HEK293 (cell line): ENCODE results near the gene RNF144A.

Experiments used
- CTCF ChIP-seq: fragments of 450-650 bp; formaldehyde crosslinking; IDR thresholded peaks from 2 replicates; pipeline ENCODE4 v1.5.1; 2016; ENCODE audit warnings: missing biosample characterization, missing genetic modification characterization
- EGR2 ChIP-seq: fragments of 450-650 bp; formaldehyde crosslinking; IDR thresholded peaks from 2 replicates; pipeline ENCODE4 v1.5.1; 2016; ENCODE audit warnings: low read depth, missing biosample characterization, missing genetic modification characterization
- ZBTB1 ChIP-seq: fragments of 450-650 bp; formaldehyde crosslinking; IDR thresholded peaks from 2 replicates; pipeline ENCODE4 v1.5.1; 2016; ENCODE audit warnings: missing biosample characterization, missing genetic modification characterization
- ZNF112 ChIP-seq: fragments of 450-650 bp; formaldehyde crosslinking; IDR thresholded peaks from 2 replicates; pipeline ENCODE4 v1.5.0; 2017; ENCODE audit warnings: missing biosample characterization, missing genetic modification characterization
- ZNF121 ChIP-seq: fragments of 450-650 bp; formaldehyde crosslinking; IDR thresholded peaks from 2 replicates; pipeline ENCODE4 v1.5.1; 2016; ENCODE audit warnings: missing biosample characterization, missing genetic modification characterization
- ZNF133 ChIP-seq: fragments of 450-650 bp; formaldehyde crosslinking; IDR thresholded peaks from 2 replicates; pipeline ENCODE4 v1.5.1; 2016; ENCODE audit warnings: missing biosample characterization, missing genetic modification characterization
- ZNF202 ChIP-seq: fragments of 450-650 bp; formaldehyde crosslinking; IDR thresholded peaks from 2 replicates; pipeline ENCODE4 v1.5.1; 2016; ENCODE audit warnings: missing biosample characterization, missing genetic modification characterization, borderline replicate concordance
- ZNF398 ChIP-seq: fragments of 450-650 bp; formaldehyde crosslinking; IDR thresholded peaks from 2 replicates; pipeline ENCODE4 v1.5.1; 2017; ENCODE audit warnings: missing biosample characterization, missing genetic modification characterization
- TF ChIP-seq, protein P1 (sequence below): fragments of 450-650 bp; formaldehyde crosslinking; IDR thresholded peaks from 2 replicates; pipeline ENCODE4 v1.5.1; 2017; ENCODE audit warnings: missing biosample characterization, missing genetic modification characterization

- TF ChIP-seq, protein P1, sequence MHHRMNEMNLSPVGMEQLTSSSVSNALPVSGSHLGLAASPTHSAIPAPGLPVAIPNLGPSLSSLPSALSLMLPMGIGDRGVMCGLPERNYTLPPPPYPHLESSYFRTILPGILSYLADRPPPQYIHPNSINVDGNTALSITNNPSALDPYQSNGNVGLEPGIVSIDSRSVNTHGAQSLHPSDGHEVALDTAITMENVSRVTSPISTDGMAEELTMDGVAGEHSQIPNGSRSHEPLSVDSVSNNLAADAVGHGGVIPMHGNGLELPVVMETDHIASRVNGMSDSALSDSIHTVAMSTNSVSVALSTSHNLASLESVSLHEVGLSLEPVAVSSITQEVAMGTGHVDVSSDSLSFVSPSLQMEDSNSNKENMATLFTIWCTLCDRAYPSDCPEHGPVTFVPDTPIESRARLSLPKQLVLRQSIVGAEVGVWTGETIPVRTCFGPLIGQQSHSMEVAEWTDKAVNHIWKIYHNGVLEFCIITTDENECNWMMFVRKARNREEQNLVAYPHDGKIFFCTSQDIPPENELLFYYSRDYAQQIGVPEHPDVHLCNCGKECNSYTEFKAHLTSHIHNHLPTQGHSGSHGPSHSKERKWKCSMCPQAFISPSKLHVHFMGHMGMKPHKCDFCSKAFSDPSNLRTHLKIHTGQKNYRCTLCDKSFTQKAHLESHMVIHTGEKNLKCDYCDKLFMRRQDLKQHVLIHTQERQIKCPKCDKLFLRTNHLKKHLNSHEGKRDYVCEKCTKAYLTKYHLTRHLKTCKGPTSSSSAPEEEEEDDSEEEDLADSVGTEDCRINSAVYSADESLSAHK (tag by site-specific recombination), result no peak
- no peak for TF ChIP-seq EGR2 (tag by site-specific recombination)
- TF ChIP-seq CTCF (tag by site-specific recombination), result no peak
- no peak for TF ChIP-seq ZBTB1 (tag by site-specific recombination)
- no peak for TF ChIP-seq ZNF121 (tag by site-specific recombination)
- TF ChIP-seq ZNF133 (tag by site-specific recombination), result no peak
- TF ChIP-seq ZNF202, result no peak
- no peak for TF ChIP-seq ZNF398 (tag by site-specific recombination)
- no peak for TF ChIP-seq ZNF112 (tag by site-specific recombination)
Measured at GRCh38 chr2:6880200-6880733, 36.9 kb upstream of the RNF144A start.
